ENCODE results near the gene TRPC4AP.

The TRPC4AP gene

DNA sequence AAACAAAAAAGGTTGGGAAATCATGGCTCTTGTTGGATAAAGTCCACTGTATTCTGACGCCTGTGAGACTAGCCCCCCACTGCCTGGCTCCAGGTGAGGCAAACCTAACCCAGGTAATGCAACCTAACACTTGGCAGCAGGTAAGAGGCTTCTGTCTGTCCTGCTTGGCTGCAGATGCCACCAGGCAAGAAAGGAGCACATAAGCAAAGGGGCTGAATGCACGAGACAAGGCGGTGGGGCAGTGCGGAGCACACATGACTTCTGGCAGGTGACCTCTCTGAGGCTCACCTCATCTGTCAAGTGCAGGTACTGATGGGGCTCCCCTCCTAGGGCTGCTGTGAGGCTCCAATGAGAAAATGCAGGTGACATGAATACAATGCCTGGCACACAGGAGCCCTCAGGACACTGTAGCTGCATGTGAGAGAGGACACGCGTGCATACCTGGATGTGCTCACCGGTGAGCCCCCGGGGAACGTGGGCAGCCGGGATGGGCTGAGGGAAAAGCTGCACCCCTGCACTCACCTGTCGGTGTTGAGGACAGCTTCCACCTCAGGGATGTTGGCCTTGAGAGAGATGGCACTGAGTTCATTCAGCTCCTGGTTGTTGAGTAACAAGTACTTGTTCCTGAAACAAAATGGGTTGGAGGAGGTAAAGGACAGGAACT lies 82.8 kb downstream of the TRPC4AP start:
- no peak for DNase-seq (ENCODE audit: low read depth, low spot score)
- WGBS (ENCODE audit: insufficient coverage, insufficient read length), result no CpG with 5 or more reads among the region's 11 CpGs
- no peak overlapping the region for H3K4me3 ChIP-seq (ENCODE audit: low read length)
- no peaks in the 10 kb centered on the region for H3K4me1 ChIP-seq (ENCODE audit: control insufficient read depth, insufficient read depth, low read length)
- no peaks in the 10 kb centered on the region for H3K27me3 ChIP-seq (ENCODE audit: control insufficient read depth, insufficient read depth, low read length)
- no peaks in the 10 kb centered on the region for H3K9me3 ChIP-seq (ENCODE audit: control insufficient read depth, insufficient read depth, low read length)
- peaks cover 42% of the 10 kb centered on the region for H3K36me3 ChIP-seq (ENCODE audit: control insufficient read depth, insufficient read depth, low read length)
- no peak overlapping the region for H3K27ac ChIP-seq (ENCODE audit: low read length)

DNA sequence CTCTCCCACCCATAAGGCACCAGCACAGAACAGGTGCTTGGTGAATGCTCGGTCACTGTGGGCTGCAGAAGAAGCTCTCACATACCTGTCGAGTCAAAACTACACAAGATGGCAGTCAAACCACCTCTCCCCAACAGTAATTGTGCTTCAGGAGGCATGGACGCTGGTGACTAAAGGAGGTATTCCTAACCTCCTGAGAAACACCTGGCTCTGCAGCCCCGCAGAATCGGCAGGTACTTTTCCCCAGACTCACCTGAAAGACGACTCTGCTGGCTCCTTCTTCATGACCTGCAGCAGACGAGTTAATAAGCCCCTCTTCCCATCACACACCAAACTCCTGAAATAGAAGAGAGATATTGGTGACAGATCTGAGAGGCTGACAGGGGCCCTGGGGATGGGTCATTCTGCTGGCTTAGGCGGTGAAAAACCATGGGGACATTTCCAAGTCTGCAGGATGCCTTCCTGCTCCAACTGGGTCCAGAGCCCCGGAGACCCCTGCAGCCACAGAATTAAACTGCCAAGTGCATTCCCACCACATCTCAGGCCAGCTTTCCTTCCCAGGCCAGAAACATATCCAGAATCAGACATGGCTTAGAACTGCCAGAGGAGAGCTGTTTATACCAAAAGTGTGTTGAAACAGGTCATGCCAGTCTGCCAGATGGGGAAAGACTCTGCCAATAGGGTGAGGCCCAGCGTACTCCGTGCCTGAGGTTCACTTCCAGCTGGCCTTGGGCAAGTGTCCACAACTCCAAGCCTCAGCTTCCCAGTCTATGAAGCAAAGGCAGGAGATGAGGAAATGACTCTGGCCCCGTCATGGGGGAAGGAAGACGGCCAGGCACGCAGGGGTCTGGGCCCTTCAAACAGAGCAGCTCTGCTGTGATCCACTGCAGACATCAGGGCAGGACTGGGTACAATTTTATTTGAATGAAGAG lies 83.9 kb downstream of the TRPC4AP start:
- WGBS (ENCODE audit: insufficient coverage, insufficient read length), result no CpG with 5 or more reads among the region's 14 CpGs

DNA sequence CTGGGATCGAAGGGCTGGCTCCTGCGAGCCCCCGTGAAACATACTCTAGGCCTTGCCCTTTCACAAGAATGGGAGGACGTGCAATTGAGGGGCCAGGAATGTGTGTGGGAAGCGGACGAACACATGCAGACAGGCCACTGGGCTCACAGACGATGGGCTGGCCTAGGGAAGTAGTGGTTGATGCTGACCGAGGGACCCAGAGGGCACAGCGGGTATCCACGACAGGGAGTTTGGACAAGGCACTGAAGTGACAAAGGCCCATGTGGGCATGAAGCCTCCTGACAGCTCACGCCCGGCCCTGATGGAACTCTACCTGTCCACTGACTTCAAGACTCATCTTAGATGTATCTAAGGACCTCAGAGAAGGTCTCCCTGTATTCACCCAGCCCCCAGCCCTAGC lies 84.7 kb downstream of the TRPC4AP start:
- Histone ChIP-seq H3K36me3 (ENCODE audit: control insufficient read depth, insufficient read depth, low read length) (peaks cover 59% of the 10 kb centered on the region), H3K27me3 (ENCODE audit: control insufficient read depth, insufficient read depth, low read length) (no peaks in the 10 kb centered on the region), H3K4me3 (ENCODE audit: low read length) (no peak overlapping the region), H3K9me3 (ENCODE audit: control insufficient read depth, insufficient read depth, low read length) (no peaks in the 10 kb centered on the region), H3K27ac (ENCODE audit: low read length) (no peak overlapping the region), H3K4me1 (ENCODE audit: control insufficient read depth, insufficient read depth, low read length) (no peaks in the 10 kb centered on the region)
- WGBS (ENCODE audit: insufficient coverage, insufficient read length), result no CpG with 5 or more reads among the region's 12 CpGs
- DNase-seq (ENCODE audit: low read depth, low spot score), result no peak

More for the DNA sequence above, 83.9 kb downstream of the TRPC4AP start:
- Histone ChIP-seq H3K4me3 (ENCODE audit: low read length) (no peak overlapping the region), H3K27me3 (ENCODE audit: control insufficient read depth, insufficient read depth, low read length) (no peaks in the 10 kb centered on the region), H3K9me3 (ENCODE audit: control insufficient read depth, insufficient read depth, low read length) (no peaks in the 10 kb centered on the region), H3K27ac (ENCODE audit: low read length) (no peak overlapping the region), H3K36me3 (ENCODE audit: control insufficient read depth, insufficient read depth, low read length) (peaks cover 53% of the 10 kb centered on the region), H3K4me1 (ENCODE audit: control insufficient read depth, insufficient read depth, low read length) (no peaks in the 10 kb centered on the region)
- no peak for DNase-seq (ENCODE audit: low read depth, low spot score)

DNA sequence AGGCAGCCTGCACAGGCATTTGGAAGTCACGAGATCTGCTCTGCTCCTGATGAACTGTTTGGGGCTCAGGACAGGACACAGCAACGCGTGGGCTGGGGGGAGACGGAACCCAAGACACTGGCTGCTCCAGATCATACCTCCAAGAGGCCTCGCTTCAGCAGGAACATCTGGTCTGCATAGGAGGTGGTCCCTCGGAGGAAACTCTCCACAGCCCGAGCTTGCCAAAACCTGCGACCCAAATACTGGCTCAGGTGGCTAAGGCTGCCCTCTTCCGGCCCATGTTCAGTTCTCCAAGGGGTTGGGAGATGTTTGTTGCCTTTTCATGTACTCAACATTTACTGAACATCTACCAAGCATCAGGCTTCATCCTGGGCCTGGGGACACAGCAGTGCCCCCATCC lies 85.2 kb downstream of the TRPC4AP start:
- Histone ChIP-seq H3K4me3 (ENCODE audit: low read length) (no peak overlapping the region), H3K36me3 (ENCODE audit: control insufficient read depth, insufficient read depth, low read length) (peaks cover 61% of the 10 kb centered on the region), H3K9me3 (ENCODE audit: control insufficient read depth, insufficient read depth, low read length) (no peaks in the 10 kb centered on the region), H3K4me1 (ENCODE audit: control insufficient read depth, insufficient read depth, low read length) (no peaks in the 10 kb centered on the region), H3K27ac (ENCODE audit: low read length) (no peak overlapping the region), H3K27me3 (ENCODE audit: control insufficient read depth, insufficient read depth, low read length) (no peaks in the 10 kb centered on the region)
- WGBS (ENCODE audit: insufficient coverage, insufficient read length), result no CpG with 5 or more reads among the region's 9 CpGs
- no peak for DNase-seq (ENCODE audit: low read depth, low spot score)

DNA sequence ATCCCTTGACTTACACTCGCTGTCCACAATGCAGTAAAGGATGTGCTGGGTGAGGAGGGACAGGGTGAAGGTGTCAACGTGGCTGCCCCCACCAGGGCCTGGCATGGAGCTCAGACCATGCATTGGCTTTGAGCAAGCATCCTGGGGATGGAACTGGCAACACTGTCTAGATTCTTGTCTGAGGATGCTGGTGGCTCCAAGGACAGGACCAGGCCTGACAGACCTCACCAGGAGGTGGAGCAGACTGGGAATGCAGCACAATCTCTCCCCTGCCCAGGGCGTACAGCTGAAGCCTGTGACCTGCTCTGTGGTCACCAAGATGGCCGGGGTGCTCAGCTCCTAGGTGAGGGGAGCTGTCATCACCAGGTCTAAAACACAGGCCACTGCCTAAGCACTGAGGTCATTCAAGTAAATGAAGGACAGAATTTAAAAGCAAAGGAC lies 86.1 kb downstream of the TRPC4AP start:
- no CpG with 5 or more reads among the region's 4 CpGs for WGBS (ENCODE audit: insufficient coverage, insufficient read length)
- Histone ChIP-seq H3K4me1 (ENCODE audit: control insufficient read depth, insufficient read depth, low read length) (no peaks in the 10 kb centered on the region), H3K36me3 (ENCODE audit: control insufficient read depth, insufficient read depth, low read length) (peaks cover 66% of the 10 kb centered on the region), H3K4me3 (ENCODE audit: low read length) (no peak overlapping the region), H3K9me3 (ENCODE audit: control insufficient read depth, insufficient read depth, low read length) (no peaks in the 10 kb centered on the region), H3K27ac (ENCODE audit: low read length) (no peak overlapping the region), H3K27me3 (ENCODE audit: control insufficient read depth, insufficient read depth, low read length) (no peaks in the 10 kb centered on the region)
- no peak for DNase-seq (ENCODE audit: low read depth, low spot score)

DNA sequence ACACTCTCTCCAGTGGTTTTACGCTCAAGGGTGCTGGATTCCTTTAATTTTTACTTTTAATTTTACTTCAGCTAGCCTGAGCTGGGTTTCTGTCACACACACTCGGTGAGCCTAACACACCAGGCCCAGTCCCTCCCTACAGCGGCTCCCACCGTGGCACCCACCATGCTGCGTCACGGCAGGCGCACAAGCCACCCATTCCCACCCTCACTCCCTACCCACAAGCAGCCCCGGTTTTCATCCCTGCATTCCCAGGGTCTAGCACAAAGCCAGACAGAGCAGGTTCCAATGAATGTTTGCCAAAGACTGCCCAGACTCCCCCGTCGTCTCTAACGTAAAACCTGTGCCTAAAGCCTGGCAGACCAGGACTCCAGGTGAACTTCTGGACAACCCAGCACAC lies 86.6 kb downstream of the TRPC4AP start:
- no peaks in the 10 kb centered on the region for H3K4me1 ChIP-seq (ENCODE audit: control insufficient read depth, insufficient read depth, low read length)
- no peak for DNase-seq (ENCODE audit: low read depth, low spot score)
- WGBS (ENCODE audit: insufficient coverage, insufficient read length), result no CpG with 5 or more reads among the region's 11 CpGs
- no peaks in the 10 kb centered on the region for H3K27me3 ChIP-seq (ENCODE audit: control insufficient read depth, insufficient read depth, low read length)
- no peaks in the 10 kb centered on the region for H3K9me3 ChIP-seq (ENCODE audit: control insufficient read depth, insufficient read depth, low read length)
- peaks cover 68% of the 10 kb centered on the region for H3K36me3 ChIP-seq (ENCODE audit: control insufficient read depth, insufficient read depth, low read length)
- H3K4me3 ChIP-seq (ENCODE audit: low read length), result no peak overlapping the region
- H3K27ac ChIP-seq (ENCODE audit: low read length), result no peak overlapping the region

DNA sequence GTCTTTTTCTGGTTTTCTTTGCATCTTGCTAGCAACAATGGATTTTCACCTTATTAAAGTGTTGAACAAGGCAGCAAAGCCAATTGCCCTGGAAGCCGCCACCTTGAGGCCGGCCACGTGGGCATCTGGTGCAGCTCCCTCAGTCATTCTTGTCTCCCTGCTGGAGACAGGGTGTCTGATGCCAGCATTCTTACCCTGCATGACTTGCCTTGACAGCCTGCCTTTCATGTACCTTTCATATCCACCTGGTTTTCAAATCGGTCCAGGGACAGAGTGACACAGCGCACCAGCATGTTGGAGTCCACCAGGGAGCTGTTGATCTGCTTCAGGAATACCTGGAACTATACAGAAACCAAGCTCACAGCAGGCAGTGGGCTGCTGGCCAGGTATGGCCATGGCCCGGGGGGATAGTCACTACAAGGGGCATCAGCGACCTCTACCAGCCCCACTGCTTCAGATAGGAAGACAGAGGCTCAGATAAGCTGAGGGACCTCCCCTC lies 87.1 kb downstream of the TRPC4AP start:
- no peak overlapping the region for H3K4me3 ChIP-seq (ENCODE audit: low read length)
- no CpG with 5 or more reads among the region's 7 CpGs for WGBS (ENCODE audit: insufficient coverage, insufficient read length)
- H3K9me3 ChIP-seq (ENCODE audit: control insufficient read depth, insufficient read depth, low read length), result no peaks in the 10 kb centered on the region
- H3K27ac ChIP-seq (ENCODE audit: low read length), result no peak overlapping the region
- H3K4me1 ChIP-seq (ENCODE audit: control insufficient read depth, insufficient read depth, low read length), result no peaks in the 10 kb centered on the region
- peaks cover 71% of the 10 kb centered on the region for H3K36me3 ChIP-seq (ENCODE audit: control insufficient read depth, insufficient read depth, low read length)
- no peak for DNase-seq (ENCODE audit: low read depth, low spot score)
- H3K27me3 ChIP-seq (ENCODE audit: control insufficient read depth, insufficient read depth, low read length), result no peaks in the 10 kb centered on the region

DNA sequence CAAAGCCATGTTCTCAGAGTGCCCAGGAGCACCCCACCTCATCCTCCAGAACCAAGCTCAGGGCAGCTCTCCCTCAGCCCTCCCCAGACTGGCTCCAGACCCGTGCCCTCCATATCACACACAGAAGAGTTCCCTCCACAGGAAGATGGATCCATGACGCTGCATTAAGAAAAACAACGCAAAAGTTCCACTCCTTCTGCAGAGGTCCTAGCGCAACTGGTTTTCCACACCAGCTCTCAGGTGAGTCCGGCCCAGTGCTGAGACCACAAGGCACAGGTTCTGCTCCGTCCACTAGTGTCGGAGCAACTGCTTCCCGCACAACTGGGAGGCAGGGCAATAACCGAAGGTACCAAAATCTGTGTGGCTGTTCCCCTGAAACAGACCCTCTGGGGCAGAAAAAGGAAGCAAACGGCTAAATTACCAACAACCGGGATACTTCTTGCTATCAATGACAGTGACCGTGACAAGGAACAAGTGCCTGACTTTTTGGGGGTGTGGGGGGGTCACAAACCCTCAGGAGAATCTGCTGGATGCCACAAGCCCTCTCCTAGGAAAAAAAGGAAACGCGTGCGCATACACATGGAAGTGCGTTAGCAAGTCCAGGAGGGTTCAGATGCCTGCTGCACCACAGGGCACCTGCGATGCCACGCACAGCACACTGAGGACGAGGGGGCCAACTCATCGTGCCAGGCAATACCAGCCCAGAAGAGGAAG lies 87.7 kb downstream of the TRPC4AP start:
- DNase-seq (ENCODE audit: low read depth, low spot score), result no peak
- Histone ChIP-seq H3K27me3 (ENCODE audit: control insufficient read depth, insufficient read depth, low read length) (no peaks in the 10 kb centered on the region), H3K27ac (ENCODE audit: low read length) (no peak overlapping the region), H3K36me3 (ENCODE audit: control insufficient read depth, insufficient read depth, low read length) (peaks cover 68% of the 10 kb centered on the region), H3K4me1 (ENCODE audit: control insufficient read depth, insufficient read depth, low read length) (no peaks in the 10 kb centered on the region), H3K9me3 (ENCODE audit: control insufficient read depth, insufficient read depth, low read length) (no peaks in the 10 kb centered on the region), H3K4me3 (ENCODE audit: low read length) (no peak overlapping the region)
- WGBS (ENCODE audit: insufficient coverage, insufficient read length), result no CpG with 5 or more reads among the region's 20 CpGs

DNA sequence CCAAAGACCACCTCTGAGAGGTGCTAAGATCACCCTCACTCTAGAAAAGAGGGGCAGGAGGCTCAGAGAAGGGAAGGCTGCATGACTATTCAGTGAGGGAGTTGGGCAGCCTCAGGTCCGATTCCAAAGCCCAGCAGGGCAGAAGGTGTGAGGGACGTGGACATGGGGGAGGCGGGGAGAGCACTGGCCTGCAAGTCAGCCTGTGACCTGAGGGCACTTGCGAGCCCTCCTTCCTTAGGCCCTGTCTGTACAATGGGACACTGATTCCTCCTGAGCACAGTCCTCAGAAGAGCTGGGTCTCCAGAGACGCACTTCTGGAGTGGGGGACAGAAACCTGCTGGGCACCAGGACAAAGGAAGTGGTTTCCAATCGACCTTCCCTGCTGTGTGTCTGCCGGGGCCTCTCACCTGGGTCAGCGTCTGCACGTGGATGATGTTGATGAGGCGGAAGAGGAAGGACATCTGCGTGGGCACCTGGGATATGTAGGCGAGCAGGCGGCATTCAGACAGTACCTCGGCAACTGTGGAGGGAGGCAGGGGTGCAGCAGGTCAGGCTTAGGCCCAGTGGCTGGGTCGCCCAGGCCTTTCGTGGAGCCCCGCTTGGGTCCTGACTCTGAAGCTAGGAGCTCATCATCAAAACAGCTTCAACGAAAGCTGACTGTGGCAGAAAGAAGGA lies 88.4 kb downstream of the TRPC4AP start:
- no peaks in the 10 kb centered on the region for H3K4me1 ChIP-seq (ENCODE audit: control insufficient read depth, insufficient read depth, low read length)
- no CpG with 5 or more reads among the region's 18 CpGs for WGBS (ENCODE audit: insufficient coverage, insufficient read length)
- DNase-seq (ENCODE audit: low read depth, low spot score), result no peak
- H3K36me3 ChIP-seq (ENCODE audit: control insufficient read depth, insufficient read depth, low read length), result peaks cover 64% of the 10 kb centered on the region
- H3K9me3 ChIP-seq (ENCODE audit: control insufficient read depth, insufficient read depth, low read length), result no peaks in the 10 kb centered on the region
- no peak overlapping the region for H3K27ac ChIP-seq (ENCODE audit: low read length)
- no peak overlapping the region for H3K4me3 ChIP-seq (ENCODE audit: low read length)
- H3K27me3 ChIP-seq (ENCODE audit: control insufficient read depth, insufficient read depth, low read length), result no peaks in the 10 kb centered on the region
